ENCODE measurements around the gene RAD54L.

Gene RAD54L

DNA sequence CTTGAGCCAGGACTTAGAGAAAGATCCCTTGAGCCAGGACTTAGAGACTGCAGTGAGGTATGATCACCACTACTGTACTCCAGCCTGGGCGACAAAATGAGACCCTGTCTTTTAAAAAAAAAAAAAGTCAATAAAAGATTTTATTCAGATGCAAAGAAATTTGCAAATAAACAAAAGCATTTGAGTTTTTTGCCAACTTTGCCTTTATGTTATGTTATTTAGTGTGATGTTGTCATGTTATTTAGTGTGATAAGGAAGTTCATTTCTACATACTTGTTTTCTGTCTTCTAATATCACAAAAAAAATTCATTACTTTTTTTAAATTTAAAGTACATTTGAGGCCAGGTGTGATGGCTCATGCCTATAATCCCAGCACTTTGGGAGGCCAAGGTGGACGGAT, 9.0 kb downstream of the RAD54L start:
- TF ChIP-seq, protein P1, sequence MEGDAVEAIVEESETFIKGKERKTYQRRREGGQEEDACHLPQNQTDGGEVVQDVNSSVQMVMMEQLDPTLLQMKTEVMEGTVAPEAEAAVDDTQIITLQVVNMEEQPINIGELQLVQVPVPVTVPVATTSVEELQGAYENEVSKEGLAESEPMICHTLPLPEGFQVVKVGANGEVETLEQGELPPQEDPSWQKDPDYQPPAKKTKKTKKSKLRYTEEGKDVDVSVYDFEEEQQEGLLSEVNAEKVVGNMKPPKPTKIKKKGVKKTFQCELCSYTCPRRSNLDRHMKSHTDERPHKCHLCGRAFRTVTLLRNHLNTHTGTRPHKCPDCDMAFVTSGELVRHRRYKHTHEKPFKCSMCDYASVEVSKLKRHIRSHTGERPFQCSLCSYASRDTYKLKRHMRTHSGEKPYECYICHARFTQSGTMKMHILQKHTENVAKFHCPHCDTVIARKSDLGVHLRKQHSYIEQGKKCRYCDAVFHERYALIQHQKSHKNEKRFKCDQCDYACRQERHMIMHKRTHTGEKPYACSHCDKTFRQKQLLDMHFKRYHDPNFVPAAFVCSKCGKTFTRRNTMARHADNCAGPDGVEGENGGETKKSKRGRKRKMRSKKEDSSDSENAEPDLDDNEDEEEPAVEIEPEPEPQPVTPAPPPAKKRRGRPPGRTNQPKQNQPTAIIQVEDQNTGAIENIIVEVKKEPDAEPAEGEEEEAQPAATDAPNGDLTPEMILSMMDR (IDR thresholded peaks at IDR 0.05; ENCODE audit: low read depth, low read length), result no peak
- no peak for DNase-seq (ENCODE audit: low read depth in 2 of 2)
- no peak overlapping the region for H3K4me3 ChIP-seq (replicated peaks in 1 of 2; ENCODE audit: low read depth in 2 of 2, low read length in 2 of 2)

DNA sequence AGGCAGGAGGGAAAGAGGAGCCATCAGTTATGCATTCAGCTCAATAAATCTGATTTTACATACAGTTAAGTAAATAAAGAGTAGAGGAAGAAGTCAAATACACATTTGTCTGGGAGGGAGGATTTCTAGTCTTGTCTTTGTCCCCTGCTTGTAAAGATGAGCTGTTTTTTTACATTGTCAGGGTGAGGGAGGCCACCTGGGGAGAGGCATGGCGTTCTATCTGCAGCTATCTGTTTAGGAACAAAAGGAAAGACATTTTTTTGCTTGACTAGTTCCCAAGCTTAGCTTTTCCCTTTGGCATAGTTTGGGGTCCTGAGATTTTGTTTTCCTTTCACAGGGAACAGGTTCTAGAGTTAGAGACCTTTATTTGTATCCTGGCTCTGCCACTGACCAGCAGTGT, 14.9 kb downstream of the RAD54L start:
- no peak for DNase-seq (ENCODE audit: low read depth in 2 of 2)
- no peak overlapping the region for H3K4me3 ChIP-seq (replicated peaks in 1 of 2; ENCODE audit: low read depth in 2 of 2, low read length in 2 of 2)
- TF ChIP-seq, protein P1 (IDR thresholded peaks at IDR 0.05; ENCODE audit: low read depth, low read length), result no peak

DNA sequence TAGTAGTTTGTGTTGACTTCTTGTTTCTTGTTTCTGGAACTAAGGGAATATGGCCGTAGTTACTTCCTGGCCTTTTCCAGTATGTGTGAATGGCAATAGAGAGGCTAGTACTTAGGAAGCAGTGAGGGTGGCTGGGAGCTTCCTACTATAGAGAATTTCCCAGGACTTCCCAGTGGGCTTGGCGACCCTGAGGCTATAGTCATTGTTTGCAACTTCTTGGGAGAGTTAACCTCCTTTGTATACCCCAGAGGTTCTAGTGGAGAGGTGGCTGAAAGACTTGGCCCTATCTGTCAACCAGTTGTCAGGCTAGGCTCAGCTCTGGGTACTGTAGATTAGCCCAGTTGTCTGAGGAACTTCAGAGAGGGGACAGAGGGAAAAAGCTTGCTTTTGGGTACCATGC, 15.6 kb downstream of the RAD54L start:
- DNase-seq (ENCODE audit: low read depth in 2 of 2), result no peak
- TF ChIP-seq, protein P1 (IDR thresholded peaks at IDR 0.05; ENCODE audit: low read depth, low read length), result no peak
- H3K4me3 ChIP-seq (replicated peaks in 1 of 2; ENCODE audit: low read depth in 2 of 2, low read length in 2 of 2), result no peak overlapping the region

DNA sequence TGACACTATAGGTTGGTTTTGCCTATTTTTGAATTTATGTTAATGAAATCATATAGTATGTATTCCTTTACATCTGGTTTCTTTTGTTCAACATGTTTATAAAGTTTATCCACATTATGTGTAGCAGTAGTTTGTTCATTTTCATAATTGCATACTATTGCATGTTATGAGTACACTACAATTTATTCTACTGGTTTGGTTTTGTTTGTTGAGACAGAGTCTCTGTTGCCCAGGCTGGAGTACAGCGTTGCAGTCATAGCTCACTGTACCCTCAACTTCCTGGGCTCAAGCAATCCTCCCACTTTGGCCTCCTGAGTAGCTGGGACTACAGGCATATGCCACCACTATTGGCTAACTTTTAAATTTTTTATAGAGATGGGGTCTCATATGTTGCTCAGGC, 21.0 kb downstream of the RAD54L start:
- no peak for DNase-seq (ENCODE audit: low read depth in 2 of 2)
- no peak overlapping the region for H3K4me3 ChIP-seq (replicated peaks in 1 of 2; ENCODE audit: low read depth in 2 of 2, low read length in 2 of 2)
- TF ChIP-seq, protein P1 (IDR thresholded peaks at IDR 0.05; ENCODE audit: low read depth, low read length), result no peak

DNA sequence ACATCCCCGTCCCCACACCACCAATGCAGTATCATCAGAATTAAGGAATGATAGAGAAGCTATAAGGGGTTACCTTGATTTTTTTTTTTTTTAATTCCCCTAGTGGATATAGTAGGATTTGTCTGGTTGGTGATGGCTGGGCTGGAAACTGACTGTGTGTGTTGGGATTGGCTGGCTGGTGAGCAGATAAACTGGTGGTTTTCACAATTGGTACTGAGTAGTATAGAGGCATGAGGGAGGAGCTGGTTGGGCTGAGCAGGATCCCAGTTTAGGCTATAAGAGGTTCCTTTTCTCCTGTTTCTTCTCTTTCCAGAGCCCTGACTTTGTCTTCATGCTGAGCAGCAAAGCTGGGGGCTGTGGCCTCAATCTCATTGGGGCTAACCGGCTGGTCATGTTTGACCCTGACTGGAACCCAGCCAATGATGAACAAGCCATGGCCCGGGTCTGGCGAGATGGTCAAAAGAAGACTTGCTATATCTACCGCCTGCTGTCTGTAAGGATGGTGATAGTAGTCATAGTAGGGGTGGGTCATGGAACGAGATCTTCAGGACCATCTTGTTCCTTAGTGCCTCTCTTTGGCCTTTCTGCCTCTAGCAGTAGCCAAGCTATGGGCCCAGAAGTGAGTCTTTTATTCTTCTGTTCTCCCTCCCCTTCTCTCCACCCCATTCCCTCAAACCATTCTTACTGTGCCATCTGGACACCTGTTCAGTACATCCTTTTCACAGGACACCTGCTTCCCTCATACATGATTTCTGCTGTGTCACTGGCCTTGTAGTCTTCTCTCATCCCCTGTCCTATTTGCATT, 26.9 kb downstream of the RAD54L start:
- DNase-seq (ENCODE audit: low read depth in 2 of 2), result no peak

DNA sequence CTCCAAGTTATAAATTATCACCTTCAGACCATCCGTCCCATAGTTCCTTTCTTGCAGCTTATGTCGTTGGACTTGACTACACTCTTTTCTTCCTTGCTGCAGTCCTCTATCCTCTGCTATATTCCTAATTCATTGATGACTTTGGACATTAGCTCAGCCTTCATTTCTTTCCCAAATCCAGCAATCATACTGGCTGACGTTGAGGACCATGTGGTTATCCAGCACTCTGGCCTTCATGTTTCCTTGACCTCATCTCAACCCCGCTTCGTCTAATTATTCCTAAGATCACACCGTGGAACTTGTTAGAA, 27.4 kb downstream of the RAD54L start:
- no peak for DNase-seq (ENCODE audit: low read depth in 2 of 2)
- H3K4me3 ChIP-seq (replicated peaks in 1 of 2; ENCODE audit: low read depth in 2 of 2, low read length in 2 of 2), result no peak overlapping the region
- TF ChIP-seq, protein P1 (IDR thresholded peaks at IDR 0.05; ENCODE audit: low read depth, low read length), result no peak

More for the DNA sequence above, 26.9 kb downstream of the RAD54L start:
- H3K4me3 ChIP-seq (replicated peaks in 1 of 2; ENCODE audit: low read depth in 2 of 2, low read length in 2 of 2), result no peak overlapping the region
- TF ChIP-seq, protein P1 (IDR thresholded peaks at IDR 0.05; ENCODE audit: low read depth, low read length), result no peak
